GM19238 (cell line): ENCODE measurements around the gene RPH3AL.
"Not testable (repeated sequence)": the region's sequence is repeated elsewhere in the genome, so short reads cannot be mapped to it uniquely, and the experiment has no call there.

Experiments used
- DNase-seq: peaks from one replicate; pipeline ENCODE4 v3.0.0; 2011; ENCODE audit warnings: low spot score; ENCODE audit not compliant: insufficient read length

The RPH3AL gene

DNA sequence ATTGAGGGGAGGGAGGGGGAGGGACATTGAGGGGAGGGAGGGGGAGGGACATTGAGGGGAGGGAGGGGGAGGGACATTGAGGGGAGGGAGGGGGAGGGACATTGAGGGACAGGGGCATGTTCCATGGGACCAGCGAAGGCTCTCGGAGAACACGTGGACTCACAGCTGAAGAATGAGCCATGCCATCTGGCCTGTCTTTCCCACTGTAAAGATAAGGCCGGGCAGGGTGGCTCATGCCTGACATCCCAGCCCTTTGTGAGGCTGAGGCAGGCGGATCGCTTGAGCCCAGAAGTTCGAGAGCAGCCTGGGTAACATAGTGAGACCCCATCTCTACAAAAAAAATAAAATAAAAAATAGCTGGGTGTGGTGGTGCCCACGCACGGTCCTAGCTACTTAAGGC lies 32.5 kb downstream of the RPH3AL start:
- DNase-seq: no peak

DNA sequence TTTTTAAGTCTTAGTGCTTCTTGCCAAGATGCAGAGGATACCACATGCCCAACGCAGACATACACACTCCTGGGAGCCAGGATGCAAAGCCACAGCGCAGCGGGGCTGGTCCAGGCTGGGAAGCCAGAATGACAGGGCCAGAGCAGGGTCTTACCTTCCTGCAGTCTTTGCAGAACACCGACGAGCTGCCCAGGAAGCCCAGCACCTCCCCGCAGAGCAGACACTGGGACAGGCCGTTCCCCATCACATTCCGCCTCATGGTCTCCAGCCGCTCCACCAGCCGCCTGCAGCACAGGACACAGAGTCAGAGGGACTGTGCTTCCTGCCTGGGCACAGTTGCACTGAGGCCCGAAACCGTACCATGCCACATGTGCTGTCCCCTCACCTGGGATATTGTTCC lies 33.3 kb downstream of the RPH3AL start:
- no peak for DNase-seq

DNA sequence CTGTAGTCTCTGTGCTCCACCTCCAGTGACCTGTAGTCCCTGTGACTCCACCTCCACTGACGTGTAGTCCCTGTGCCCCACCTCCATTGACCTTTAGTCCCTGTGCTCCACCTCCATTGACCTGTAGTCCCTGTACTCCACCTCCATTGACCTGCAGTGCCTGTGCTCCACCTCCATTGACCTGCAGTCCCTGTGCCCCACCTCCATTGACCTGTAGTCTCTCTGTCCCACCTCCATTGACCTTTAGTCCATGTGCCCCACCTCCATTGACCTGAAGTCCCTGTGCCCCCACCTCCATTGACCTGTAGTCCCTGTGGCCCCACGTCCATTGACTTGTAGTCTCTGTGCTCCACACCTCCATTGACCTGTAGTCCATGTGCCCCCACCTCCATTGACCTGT lies 35.5 kb downstream of the RPH3AL start:
- DNase-seq: not testable (repeated sequence)

DNA sequence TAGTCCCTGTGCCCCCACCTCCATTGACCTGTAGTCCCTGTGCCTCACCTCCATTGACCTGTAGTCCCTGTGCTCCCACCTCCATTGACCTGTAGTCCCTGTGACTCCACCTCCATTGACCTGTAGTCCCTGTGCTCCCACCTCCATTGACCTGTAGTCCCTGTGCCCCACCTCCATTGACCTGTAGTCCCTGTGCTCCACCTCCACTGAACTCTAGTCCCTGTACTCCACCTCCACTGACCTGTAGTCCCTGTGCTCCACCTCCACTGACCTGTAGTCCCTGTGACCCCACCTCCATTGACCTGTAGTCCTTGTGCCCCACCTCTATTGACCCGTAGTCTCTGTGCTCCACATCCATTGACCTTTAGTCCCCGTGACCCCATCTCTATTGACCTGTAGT lies 37.2 kb downstream of the RPH3AL start:
- DNase-seq: not testable (repeated sequence)

DNA sequence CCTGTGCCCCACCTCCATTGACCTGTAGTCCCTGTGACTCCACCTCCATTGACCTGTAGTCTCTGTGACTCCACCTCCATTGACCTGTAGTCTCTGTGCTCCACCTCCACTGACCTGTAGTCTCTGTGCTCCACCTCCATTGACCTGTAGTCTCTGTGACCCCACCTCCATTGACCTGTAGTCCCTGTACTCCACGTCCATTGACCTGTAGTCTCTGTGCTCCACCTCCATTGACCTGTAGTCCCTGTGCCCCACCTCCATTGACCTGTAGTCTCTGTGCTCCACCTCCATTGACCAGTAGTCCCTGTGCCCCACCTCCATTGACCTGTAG lies 38.0 kb downstream of the RPH3AL start:
- not testable (repeated sequence) for DNase-seq

DNA sequence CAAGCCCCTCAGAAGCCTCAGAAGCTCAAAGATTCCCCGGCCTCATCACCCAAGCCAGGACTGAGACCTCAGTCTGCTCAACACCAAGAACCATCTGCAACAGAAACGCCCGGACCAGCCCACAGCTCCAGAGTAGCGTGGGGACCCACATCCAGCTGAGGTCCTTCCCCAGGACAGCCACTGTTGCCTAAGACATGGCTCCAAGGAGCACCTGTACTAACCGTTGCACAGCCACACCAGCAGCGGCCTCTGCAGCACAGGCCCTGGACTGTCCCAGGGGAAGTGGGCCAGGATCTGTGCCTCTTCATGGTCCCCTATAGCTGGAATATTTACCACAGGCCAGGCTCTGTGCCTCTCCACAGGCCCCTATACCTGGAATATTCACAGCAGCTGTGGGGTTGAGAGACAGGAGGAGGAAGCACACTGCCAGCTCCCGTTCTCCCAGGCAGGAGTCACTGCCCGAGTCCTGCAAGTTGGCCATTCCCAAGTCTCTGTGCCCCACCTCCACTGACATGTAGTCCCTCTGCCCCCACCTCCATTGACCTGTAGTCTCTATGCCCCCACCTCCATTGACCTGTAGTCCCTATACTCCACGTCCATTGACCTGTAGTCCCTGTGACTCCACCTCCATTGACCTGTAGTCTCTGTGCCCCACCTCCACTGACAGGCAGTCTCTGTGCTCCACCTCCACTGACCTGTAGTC lies 38.5 kb downstream of the RPH3AL start:
- no peak for DNase-seq

DNA sequence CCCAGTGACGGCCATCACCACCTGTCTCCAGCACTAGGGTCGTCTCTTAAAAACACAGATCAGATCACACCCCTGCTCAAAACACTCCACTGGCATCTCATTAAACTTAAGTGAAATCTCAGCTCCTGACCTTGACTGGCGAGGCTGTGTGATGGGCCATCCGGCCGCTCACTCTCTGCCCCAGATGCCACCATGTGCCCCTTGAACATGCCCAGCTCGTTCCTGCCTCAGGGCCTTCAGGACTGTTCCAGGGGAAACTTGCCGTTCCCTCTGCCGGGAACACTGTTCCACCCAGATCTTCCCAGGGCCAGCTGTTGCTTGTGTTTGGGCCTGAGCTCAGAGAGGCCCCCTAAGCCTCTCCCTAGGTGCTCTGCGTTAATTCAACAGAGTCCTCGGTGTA lies 39.4 kb downstream of the RPH3AL start:
- DNase-seq: no peak

DNA sequence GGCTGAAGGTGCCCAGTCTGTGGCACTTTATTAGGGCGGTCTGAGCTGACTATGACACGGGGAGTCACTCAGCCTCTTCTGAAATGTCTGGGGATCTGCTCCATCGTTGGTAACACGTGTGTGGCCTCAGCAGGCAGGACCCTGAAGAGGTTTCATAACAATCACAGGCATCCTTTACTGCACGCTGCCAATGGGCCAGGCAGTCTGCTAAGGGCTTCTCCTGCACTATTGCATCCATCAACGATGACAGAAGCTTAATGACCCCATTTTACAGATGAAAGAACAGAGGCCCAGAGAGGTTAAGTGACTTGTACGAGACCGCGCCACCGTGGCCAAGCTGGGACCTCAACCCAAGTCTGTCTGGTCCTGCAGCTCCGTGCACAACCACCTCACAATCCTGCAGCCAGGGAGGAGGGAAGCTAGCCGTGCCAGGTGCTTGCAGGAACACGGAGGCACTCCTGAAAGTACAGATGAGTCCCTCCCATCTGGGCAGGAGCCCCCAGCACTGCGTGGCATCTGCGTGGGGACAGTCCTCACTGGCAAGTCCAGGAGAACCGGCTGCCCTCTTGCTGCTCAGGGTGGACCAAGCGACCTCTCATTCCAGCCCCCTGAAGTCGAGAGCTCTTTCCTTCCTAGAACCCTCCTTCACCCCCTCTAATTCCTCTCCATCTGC lies 40.0 kb downstream of the RPH3AL start:
- no peak for DNase-seq

DNA sequence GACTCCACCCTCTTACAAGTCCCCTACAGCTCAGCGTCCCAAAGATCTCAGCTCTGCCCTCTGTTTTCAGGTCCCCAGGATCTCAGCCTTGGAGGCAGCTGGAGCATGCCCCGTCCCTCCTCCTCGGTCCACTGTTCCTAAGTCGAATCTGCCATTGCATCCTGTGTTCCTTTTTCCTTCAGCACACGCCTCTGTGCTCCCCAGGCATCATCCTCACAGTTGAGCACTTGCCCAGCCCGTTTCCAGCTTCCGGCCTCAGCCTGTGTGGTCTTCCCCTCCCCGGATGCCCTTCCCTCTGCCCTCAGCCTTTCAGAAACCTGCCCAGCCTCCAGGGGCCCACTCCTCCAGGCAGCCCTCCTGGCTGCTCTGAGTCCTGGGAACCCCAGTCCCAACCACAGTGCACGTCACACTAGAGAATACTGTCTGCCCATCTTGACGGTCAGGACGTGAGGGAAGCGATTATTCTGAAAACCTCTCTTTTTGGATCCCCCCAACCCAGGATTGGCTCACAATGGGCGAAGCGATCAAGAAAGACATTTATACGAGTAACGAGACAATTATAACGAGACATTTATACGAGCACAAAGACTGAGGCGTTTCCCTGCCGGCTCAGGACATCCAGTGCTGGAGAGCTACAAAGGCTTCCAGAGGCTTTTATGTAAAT lies 41.4 kb downstream of the RPH3AL start:
- DNase-seq: no peak

DNA sequence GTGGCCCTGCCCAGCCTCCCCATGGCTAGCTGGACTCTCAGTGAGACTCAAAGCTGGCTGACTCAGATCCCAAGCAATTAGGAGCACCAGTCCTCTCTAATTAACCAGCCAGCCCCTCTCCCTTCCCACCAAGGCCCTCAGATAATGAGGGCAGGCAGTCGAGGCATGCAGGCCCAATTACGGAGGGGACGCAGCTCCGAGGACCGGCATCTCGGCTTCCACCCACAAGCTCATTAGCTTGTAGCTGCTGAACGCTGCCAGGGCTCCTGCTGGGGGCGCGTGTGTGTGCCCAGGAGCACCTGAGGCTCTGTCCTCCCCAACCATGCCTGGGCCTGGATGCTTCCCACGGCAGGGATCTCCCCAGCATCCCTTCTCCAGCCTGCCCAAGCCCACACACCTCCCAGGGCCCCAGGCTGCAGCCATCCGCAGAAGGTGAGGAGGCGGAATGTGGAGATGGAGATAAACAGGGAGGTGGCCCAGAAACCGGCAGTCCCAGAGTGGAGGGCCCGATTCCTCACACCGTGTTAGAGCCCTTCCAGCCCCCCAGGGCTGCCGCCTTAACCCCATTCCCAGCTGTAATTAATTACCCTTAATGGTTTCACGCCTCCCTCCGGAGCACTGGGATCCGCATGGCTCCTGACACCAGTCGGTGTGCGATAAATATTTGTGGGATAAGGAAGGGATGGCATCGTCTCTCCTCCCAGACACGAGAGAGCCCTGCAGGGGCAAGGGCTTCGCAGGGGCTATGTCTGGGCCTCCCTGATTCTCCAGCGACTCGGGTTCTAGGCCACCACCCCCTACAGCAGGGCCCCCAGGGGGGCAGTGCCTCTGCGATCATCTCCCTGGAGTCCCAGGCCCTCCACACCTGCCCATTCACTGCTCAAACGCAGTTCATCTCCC lies 42.2 kb downstream of the RPH3AL start:
- no peak for DNase-seq

DNA sequence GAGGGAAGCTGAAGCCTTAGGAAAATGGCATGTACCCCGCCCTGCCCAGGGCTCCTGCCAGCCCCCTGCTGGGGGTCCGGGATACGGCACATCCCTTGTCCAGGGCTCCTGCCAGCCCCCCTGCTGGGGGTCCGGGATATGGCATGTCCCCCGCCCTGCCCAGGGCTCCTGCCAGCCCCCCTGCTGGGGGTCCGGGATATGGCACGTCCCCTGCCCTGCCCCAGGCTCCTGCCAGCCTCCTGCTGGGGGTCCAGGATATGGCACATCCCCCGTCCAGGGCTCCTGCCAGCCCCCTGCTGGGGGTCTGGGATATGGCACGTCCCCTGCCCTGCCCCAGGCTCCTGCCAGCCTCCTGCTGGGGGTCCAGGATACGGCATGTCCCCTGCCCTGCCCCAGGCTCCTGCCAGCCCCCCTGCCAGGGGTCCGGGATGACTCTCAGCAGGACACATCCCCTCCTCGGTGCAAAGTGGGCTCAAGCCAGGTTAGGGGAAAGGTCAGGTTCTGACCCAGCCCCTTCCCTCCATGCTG lies 43.2 kb downstream of the RPH3AL start:
- DNase-seq: no peak

DNA sequence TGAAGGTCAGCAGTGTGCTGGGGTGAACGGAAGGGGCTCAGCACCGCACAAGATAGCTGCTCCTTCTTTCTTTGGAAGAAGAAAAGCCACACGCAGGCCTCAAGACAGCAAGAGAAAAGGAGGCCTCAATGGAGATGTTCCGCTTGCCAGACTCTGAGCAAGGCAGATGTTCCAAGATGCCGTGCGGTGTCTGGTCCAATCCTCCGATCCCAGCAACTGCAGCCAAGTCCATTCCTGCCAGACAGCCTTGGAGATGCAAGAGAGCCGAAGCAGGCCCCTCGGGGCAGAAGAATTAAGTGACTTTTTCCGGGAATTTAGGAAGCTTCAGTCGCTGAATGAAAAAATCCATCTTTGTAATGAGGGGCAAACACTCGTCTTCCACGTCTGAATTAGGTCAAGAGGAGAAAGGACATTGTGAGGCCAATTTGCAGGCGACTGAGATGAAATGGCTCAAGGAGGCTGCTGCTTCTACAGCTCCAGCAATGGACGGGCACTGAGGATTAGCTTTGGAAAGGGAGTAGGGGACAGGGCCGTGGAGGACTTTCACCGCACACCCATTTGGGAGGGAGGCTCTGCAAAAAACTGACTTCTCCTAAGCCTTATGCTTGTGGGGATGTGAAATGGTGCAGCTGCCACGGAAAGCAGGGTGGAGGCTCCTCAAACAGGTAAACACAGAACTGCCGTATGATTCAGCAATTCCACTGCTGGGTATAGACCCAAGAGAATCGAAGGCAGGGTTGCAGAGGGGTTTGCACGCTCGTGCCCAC lies 44.7 kb downstream of the RPH3AL start:
- DNase-seq: no peak

DNA sequence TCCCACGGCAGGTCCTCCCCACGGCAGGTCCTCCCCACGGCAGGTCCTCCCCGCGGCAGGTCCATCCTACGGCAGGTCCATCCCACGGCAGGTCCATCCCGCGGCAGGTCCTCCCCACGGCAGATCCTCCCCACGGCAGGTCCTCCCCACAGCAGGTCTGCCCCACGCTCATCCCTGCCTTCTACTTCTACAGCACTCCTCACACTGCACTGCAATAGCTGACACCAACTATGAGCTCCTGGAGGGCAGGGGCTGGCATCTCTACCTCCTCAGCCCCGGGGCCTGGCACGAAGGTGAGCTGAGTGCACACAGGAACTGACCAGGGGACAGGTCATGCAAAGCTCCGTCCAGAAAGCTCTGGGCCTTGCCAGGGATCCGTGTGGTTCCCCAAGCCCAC lies 45.3 kb downstream of the RPH3AL start:
- no peak for DNase-seq

DNA sequence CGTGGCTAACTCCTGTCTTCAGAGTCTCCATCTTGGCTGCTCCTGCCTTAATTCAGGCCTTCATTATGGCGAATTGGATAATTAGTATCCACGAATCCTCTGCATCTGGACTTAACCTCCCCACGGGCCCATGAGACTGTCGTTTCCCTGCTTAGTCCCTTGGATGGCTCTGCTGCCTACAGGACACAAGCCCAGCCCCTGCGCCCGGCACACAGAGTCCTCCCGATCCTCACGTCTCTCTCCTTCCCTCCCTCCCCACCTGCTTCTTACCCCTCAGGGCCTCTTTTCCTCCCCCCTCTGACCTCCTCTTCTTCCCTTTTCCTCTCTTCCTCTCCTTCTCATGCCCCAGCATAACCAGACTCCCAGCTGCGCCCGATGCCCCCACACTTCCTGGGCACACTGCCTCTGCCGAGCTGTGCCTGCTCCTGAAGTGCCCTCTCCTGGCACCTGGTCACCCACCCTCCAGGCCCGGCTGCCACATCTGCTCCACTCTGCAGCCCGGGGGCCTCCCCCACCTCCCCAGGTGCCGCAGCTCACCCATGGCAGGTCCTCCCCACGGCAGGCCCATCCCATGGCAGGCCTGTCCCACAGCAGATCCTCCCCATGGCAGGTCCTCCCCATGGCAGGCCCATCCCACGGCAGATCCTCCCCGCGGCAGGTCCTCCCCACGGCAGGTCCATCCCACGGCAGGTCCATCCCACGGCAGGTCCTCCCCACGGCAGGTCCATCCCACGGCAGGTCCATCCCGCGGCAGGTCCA lies 45.9 kb downstream of the RPH3AL start:
- DNase-seq: no peak

DNA sequence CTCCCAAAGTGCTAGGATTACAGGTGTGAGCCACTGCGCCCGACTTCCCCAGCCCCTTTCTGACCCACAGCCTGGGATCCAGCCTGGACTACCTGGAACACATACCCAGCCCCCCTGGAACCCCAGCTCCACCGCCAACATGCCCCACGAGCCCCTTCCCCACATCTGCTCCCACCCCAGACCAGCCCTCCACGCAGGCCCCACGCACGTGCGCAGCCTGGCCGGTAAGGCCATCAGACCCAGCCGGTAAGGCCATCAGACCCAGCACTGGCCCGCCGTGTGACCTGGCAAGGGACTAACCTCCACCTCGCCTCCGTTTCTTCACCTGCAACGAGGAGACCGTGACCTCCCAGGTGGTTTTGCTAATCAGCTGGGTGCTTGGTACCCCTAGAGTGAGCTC lies 46.5 kb downstream of the RPH3AL start:
- no peak for DNase-seq

DNA sequence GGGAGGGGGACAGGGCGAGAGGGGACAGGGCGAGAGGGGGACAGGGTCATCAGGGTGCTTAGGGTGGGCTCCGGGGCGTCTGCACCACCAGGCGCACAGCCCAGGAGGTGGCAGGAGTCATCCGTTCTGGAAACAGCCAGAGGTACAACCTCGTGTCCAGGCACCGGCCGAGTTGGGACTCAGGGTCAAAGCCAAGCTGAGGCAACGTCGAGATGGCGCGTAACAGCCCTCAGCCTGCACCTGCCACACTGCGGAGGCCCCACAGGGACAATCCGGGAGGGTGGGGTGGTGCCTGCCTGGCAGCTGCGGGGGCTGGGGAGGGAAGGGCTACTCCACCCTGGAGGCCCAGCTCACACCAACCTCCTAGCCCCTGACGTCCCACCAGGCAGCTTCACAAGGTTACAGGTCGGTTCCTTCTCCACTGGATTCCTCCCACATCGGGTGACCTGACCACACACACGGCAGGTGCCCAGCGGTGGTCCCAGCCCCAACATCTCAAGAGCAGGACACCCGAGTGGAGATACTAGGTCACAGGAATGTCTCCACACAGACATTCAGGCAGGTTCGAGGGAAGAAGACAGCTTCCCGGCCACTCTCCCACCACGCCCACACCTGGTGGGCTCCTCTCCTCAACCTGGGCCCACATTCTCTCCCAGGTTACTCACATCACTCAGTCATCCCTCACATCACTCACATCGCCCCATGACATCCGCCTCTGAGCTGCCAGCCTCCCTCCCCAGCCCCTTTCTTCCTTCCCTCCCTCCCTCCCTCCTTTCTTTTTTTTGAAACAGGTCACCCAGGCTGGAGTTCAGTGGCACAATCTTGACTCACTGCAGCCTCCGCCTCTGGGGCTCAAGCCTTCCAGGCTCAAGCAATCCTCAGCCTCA lies 47.3 kb downstream of the RPH3AL start:
- DNase-seq: no peak

DNA sequence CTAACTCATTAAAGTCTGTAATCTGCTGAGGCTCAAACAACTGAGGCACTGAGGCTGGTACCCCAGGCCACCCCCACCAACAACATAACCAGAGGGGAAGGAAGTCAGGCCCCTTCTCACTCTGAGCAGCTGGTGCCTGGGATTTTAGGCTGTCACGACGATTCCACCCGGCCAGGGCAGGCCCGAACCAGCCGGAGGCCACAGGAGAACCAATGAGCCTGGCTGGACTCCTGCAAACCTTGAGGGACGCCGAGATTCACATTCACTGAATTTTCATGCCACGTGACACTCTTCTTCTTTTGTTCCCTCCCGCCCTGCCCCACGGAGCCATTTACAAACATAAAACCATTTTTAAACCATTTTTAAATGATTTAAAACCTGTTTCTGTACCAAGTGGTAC lies 48.1 kb downstream of the RPH3AL start:
- no peak for DNase-seq

DNA sequence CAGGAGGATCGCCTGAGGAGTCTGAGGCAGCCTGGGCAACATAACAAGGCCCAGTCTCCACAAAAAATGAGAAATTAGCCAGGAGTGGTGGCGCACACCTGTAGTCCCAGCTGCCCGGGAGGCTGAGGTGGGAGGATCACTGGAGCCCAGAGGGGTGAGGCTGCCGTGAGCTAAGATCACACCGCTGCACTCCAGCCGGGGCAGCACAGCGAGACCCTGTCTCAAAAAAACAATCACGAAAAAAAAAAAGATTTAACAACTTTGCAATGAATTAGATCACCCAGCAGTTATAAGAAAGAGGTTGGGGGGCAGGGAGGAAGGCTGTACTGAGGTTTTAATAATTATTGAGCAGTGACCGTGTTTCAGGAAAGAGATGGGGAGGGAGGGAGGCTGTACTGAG lies 49.4 kb downstream of the RPH3AL start:
- DNase-seq: no peak

DNA sequence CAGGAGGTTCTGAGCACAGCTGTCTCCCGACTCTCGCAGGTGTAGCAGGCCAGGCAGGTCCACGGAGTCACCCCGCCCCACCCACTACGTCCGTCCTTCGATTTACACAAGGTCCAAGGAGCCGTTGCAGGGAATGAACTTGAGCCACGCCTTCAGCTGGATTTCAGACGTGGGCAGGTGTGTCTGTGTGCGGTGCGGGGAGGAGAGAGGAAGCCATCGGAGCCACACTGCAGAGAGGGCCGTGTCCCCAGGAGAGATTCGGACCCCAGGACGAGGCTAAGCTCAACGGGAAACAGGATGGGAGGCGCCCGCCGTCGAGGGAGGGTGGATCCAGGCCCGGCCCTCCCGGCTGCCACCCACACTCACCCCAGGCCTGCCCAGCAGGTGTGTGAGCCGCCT lies 50.3 kb downstream of the RPH3AL start:
- no peak for DNase-seq
